Right ventricle myocardium inferior (tissue), 1 donor: Measurements from ENCODE around the gene TSHZ2. TPM values are rescaled to one million over a fixed set of nuclear protein-coding genes. Genes with fewer than 3 reads are reported as not detected.
"Not testable (repeated sequence)": the region's sequence is repeated elsewhere in the genome, so short reads cannot be mapped to it uniquely, and the experiment has no call there.

ENCODE experiments used
- ATAC-seq: fragments of 200-7000 bp; cut with Tn5 transposase; one replicate; pipeline ENCODE4 v1.9.1; 2020; ENCODE audit warnings: mild to moderate bottlenecking, moderate library complexity
- DNase-seq: peaks from one replicate; pipeline ENCODE4 v3.0.0; 2021; ENCODE audit errors: missing footprints
- intact Hi-C: fragments of 100-400 bp; cut with DNase I; formaldehyde crosslinking; loops from one replicate; pipeline ENCODE4 v1.11.0; 2022
- total RNA-seq: library from RNA; stranded (reverse); fragmentation: NEBNext Ultra II Directional; extraction: Animal tissue kit (Norgen Biotek cat#: 25700); gene quantifications from one replicate; pipeline ENCODE4 v1.2.1, GENCODE V29; 2021
- donor health status: DM: no; HTN: yes; CAD: no; lungs with severe emphysema.

Gene TSHZ2
- total RNA-seq, 1 donor from 2014 or later, result 4.2 TPM

GRCh38 chr20:53073636-53074415 lies 101.7 kb downstream of the TSHZ2 start:
- ATAC-seq (no peak), DNase-seq (no peak)
- intact Hi-C loops, result no loop called here

GRCh38 chr20:53074811-53075314 lies 102.7 kb downstream of the TSHZ2 start:
- intact Hi-C loops, result no loop called here
- DNase-seq (no peak), ATAC-seq (no peak)

GRCh38 chr20:53076668-53077067 lies 104.5 kb downstream of the TSHZ2 start:
- intact Hi-C loops, result no loop called here
- ATAC-seq, result no peak

GRCh38 chr20:53077373-53078205 lies 105.4 kb downstream of the TSHZ2 start:
- ATAC-seq, result peak; percentile 84
- no peak for DNase-seq
- intact Hi-C loops, result no loop called here

More at GRCh38 chr20:53076668-53077067, 104.5 kb downstream of the TSHZ2 start:
- no peak for DNase-seq

- no peak for ATAC-seq
- intact Hi-C loops, result no loop called here
- DNase-seq, result no peak
Observed at GRCh38 chr20:53078761-53079160, 106.6 kb downstream of the TSHZ2 start.

- intact Hi-C loops, result no loop called here
- no peak for ATAC-seq
- no peak for DNase-seq
Observed at GRCh38 chr20:53079261-53079691, 107.1 kb downstream of the TSHZ2 start.

GRCh38 chr20:53079828-53080686 lies 107.9 kb downstream of the TSHZ2 start:
- DNase-seq, result no peak
- intact Hi-C loops, result no loop called here
- no peak for ATAC-seq

GRCh38 chr20:53080687-53080962 lies 108.5 kb downstream of the TSHZ2 start:
- DNase-seq (no peak), ATAC-seq (no peak)
- intact Hi-C loops, result no loop called here

- intact Hi-C loops, result no loop called here
- DNase-seq (no peak), ATAC-seq (no peak)
Observed at GRCh38 chr20:53080969-53081871, 109.1 kb downstream of the TSHZ2 start.

GRCh38 chr20:53081916-53082863 lies 110.0 kb downstream of the TSHZ2 start:
- intact Hi-C loops, result no loop called here
- DNase-seq, result no peak
- no peak for ATAC-seq

GRCh38 chr20:53083411-53083810 lies 111.3 kb downstream of the TSHZ2 start:
- no peak for DNase-seq
- intact Hi-C loops, result no loop called here
- ATAC-seq, result no peak

GRCh38 chr20:53084408-53084997 lies 112.3 kb downstream of the TSHZ2 start:
- ATAC-seq (no peak), DNase-seq (no peak)
- intact Hi-C loops, result no loop called here

GRCh38 chr20:53085720-53086119 lies 113.6 kb downstream of the TSHZ2 start:
- ATAC-seq, result no peak
- intact Hi-C loops, result no loop called here
- DNase-seq, result no peak

GRCh38 chr20:53087037-53087777 lies 115.0 kb downstream of the TSHZ2 start:
- ATAC-seq (peak; percentile 85), DNase-seq (no peak)
- intact Hi-C loops, result no loop called here

- intact Hi-C loops, result no loop called here
- ATAC-seq (no peak), DNase-seq (no peak)
Observed at GRCh38 chr20:53088786-53089185, 116.6 kb downstream of the TSHZ2 start.

GRCh38 chr20:53089851-53090250 lies 117.7 kb downstream of the TSHZ2 start:
- DNase-seq, ATAC-seq: not testable (repeated sequence)
- intact Hi-C loops, result loop anchor here (10.0 kb wide), 1 partner anchor 45 kb away; no protein-coding TSS in a partner anchor
